Measurements from ENCODE around the gene ACTL8. TPM values are rescaled to one million over a fixed set of nuclear protein-coding genes. Genes with fewer than 3 reads are reported as not detected.

ACTL8 gene
- total RNA-seq, 3 donors from 2014 or later, result not detected

DNA sequence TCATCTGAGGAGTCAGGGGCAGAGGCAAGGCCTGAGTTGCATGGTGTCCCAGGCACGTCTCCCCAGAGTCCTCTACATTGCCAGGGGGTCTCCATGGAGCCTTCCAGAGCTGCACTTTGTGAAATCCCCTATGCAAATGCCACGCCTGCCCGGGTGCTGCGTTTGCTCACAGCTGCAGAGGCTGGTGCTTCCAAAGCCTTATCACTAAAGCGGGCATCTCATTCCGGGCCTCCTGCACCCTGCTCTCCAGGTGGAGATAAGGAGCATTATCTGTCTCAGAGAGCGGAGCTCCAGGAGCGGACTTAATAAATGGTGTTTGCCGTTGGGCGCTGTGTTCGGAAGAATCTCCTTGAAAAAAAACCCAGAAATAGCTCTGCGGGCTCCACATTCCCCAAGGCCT is 25.9 kb upstream of the ACTL8 start:
- no peaks in the 10 kb centered on the region for H3K36me3 ChIP-seq
- no peak for TF ChIP-seq POLR2AphosphoS5 (IDR thresholded peaks at IDR 0.05)
- no peak for DNase-seq (ENCODE audit: low spot score in 2 of 2)
- no peaks in the 10 kb centered on the region for H3K9me3 ChIP-seq
- peaks cover 0 to 5% of the 10 kb centered on the region in 2 donors for H3K27me3 ChIP-seq
- H3K4me1 ChIP-seq, result no peaks in the 10 kb centered on the region
- no peak overlapping the region for H3K27ac ChIP-seq
- intact Hi-C loops (cut with DNase I; ENCODE audit: low total_unique reads), result no loop called here
- H3K4me3 ChIP-seq, result no peak overlapping the region

DNA sequence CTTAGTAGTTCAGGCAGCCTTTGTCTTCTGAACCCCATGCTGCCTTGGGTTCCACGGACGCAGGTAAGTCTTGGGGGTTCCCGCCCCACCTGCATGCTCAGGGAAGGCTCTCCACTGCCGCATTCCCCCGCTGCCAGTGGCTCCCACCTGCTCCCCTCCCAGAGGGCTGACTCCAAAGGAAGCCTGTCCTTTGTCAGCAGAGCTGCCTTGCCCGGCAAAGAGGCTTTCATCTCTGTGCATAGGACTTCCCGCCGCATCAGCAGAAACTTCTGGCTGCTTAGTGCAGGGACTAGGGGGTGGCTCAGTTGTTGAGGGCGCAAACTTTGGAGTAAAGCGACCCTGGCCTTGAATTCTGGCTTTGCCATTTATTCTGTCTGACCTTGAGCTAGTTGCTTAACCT is 25.2 kb upstream of the ACTL8 start:
- H3K27me3 ChIP-seq, result peaks cover 0 to 5% of the 10 kb centered on the region in 2 donors
- no peaks in the 10 kb centered on the region for H3K4me1 ChIP-seq
- DNase-seq (ENCODE audit: low spot score in 2 of 2), result no peak
- H3K27ac ChIP-seq, result no peak overlapping the region
- no peaks in the 10 kb centered on the region for H3K9me3 ChIP-seq
- no peak overlapping the region for H3K4me3 ChIP-seq
- H3K36me3 ChIP-seq, result no peaks in the 10 kb centered on the region
- intact Hi-C loops (cut with DNase I; ENCODE audit: low total_unique reads), result no loop called here
- TF ChIP-seq, protein P1, sequence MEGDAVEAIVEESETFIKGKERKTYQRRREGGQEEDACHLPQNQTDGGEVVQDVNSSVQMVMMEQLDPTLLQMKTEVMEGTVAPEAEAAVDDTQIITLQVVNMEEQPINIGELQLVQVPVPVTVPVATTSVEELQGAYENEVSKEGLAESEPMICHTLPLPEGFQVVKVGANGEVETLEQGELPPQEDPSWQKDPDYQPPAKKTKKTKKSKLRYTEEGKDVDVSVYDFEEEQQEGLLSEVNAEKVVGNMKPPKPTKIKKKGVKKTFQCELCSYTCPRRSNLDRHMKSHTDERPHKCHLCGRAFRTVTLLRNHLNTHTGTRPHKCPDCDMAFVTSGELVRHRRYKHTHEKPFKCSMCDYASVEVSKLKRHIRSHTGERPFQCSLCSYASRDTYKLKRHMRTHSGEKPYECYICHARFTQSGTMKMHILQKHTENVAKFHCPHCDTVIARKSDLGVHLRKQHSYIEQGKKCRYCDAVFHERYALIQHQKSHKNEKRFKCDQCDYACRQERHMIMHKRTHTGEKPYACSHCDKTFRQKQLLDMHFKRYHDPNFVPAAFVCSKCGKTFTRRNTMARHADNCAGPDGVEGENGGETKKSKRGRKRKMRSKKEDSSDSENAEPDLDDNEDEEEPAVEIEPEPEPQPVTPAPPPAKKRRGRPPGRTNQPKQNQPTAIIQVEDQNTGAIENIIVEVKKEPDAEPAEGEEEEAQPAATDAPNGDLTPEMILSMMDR (IDR thresholded peaks at IDR 0.05), result no peak
- TF ChIP-seq POLR2AphosphoS5 (IDR thresholded peaks at IDR 0.05) (no peak), POLR2A (IDR thresholded peaks at IDR 0.05) (no peak)

DNA sequence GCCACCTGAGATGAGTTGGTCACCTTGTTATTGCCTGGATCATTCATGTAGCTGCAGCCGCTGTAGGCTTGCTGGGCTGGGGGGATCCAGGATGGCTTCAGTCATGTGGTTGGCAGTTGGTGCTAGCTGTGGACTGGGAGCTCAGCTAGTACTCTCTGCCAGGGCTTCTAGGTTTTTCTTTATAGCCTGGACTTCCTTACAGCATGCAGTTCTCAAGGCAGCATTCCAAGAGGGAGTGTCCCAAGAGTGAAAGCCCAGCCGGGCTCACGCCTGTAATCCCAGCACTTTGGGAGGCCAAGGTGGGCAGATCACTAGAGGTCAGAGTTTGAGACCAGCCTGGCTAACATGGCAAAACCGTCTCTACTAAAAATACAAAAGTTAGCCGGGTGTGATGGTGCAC is 23.7 kb upstream of the ACTL8 start:
- Histone ChIP-seq H3K27ac (no peak overlapping the region), H3K27me3 (peaks cover 0 to 13% of the 10 kb centered on the region in 2 donors), H3K4me1 (no peaks in the 10 kb centered on the region), H3K9me3 (no peaks in the 10 kb centered on the region), H3K36me3 (no peaks in the 10 kb centered on the region), H3K4me3 (no peak overlapping the region)
- no peak for DNase-seq (ENCODE audit: low spot score in 2 of 2)
- TF ChIP-seq POLR2A (IDR thresholded peaks at IDR 0.05) (no peak), POLR2AphosphoS5 (IDR thresholded peaks at IDR 0.05) (no peak)
- TF ChIP-seq, protein P1 (IDR thresholded peaks at IDR 0.05), result no peak
- intact Hi-C loops (cut with DNase I; ENCODE audit: low total_unique reads), result no loop called here

DNA sequence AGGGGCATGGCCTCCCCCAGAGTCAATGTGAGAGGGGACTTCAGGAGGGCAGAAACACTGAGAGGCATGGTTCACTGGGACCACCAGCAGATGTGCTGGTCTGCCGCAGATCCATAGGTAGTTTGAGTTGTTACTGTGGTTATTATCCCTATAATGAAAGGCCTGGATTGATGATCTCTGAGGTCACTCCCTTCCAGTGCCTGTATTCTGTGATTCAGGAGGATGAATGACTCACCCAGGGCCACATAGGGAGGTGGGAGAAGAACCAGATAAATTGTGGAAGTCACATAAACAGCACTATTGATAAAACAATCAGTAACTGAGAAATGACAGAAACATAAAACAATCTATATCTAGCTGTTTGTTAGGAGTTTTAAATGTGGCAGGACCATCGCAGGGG is 22.7 kb upstream of the ACTL8 start:
- Histone ChIP-seq H3K27ac (no peak overlapping the region), H3K36me3 (no peaks in the 10 kb centered on the region), H3K4me3 (no peak overlapping the region), H3K27me3 (peaks cover 0 to 11% of the 10 kb centered on the region in 2 donors), H3K9me3 (no peaks in the 10 kb centered on the region), H3K4me1 (no peaks in the 10 kb centered on the region)
- no peak for TF ChIP-seq POLR2A (IDR thresholded peaks at IDR 0.05)
- intact Hi-C loops (cut with DNase I; ENCODE audit: low total_unique reads), result no loop called here
- no peak for DNase-seq (ENCODE audit: low spot score in 2 of 2)

DNA sequence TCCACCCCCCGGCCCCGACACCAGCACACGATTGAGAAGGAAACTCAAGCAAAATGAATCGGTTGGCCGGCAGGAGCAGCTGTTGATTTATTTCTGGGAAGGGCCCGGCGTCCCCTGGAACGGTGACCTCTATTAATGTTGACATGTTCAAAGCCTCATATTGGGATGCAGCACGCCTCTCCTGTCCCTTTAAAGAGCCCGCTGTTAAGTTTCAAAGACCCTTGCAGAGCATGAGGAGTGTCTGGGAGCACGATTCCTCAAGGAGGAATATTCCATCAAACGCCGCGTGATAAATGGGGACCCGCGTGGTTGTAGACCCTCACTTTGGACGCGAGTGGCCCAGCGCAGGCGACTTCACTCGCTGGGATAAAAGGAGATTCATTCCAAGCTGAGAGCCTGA is 21.5 kb upstream of the ACTL8 start:
- DNase-seq (ENCODE audit: low spot score in 2 of 2), result no peak

DNA sequence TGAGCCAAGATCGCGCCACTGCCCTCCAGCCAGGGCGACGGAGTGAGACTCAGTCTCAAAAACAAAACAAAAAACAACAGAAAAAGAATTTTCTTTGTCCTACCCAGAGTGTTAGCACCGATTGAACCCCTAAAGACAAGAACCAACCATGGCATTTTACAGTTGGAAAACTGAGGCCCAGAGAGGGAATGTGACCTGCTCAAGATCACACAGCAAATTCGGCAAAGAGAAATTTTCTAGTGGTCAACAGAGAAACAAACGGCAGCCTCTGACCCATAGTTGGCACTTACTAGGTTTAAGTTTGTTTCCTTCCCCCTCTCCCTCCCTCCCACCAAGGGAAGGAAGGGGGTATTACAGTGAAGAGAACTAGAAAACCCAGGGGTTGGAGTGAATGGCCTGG is 20.5 kb upstream of the ACTL8 start:
- Histone ChIP-seq H3K9me3 (no peaks in the 10 kb centered on the region), H3K4me1 (no peaks in the 10 kb centered on the region), H3K36me3 (no peaks in the 10 kb centered on the region), H3K27me3 (peaks cover 0 to 15% of the 10 kb centered on the region in 2 donors), H3K4me3 (no peak overlapping the region), H3K27ac (no peak overlapping the region)
- DNase-seq (ENCODE audit: low spot score in 2 of 2), result no peak
- intact Hi-C loops (cut with DNase I; ENCODE audit: low total_unique reads), result no loop called here
- TF ChIP-seq POLR2AphosphoS5 (IDR thresholded peaks at IDR 0.05), result no peak
- TF ChIP-seq, protein P1 (IDR thresholded peaks at IDR 0.05), result no peak
- no peak for TF ChIP-seq POLR2A (IDR thresholded peaks at IDR 0.05)

More for the DNA sequence above, 21.5 kb upstream of the ACTL8 start:
- Histone ChIP-seq H3K4me3 (no peak overlapping the region), H3K36me3 (no peaks in the 10 kb centered on the region), H3K27ac (no peak overlapping the region), H3K27me3 (peaks cover 0 to 11% of the 10 kb centered on the region in 2 donors), H3K4me1 (no peaks in the 10 kb centered on the region), H3K9me3 (no peaks in the 10 kb centered on the region)
- TF ChIP-seq, protein P1 (IDR thresholded peaks at IDR 0.05), result no peak
- TF ChIP-seq POLR2A (IDR thresholded peaks at IDR 0.05), result no peak
- TF ChIP-seq POLR2AphosphoS5 (IDR thresholded peaks at IDR 0.05), result no peak
- intact Hi-C loops (cut with DNase I; ENCODE audit: low total_unique reads), result no loop called here
